GM08714 (cell line): ENCODE measurements around the gene XPO6.

ENCODE experiments used
- H3K4me3 ChIP-seq: fragments of 200-500 bp; sonication (Bioruptor generic); 2 replicates; pipeline ENCODE4 v1.5.1; 2014; ENCODE audit warnings: mild to moderate bottlenecking, low read length, inconsistent platforms
- ZNF274 ChIP-seq: IDR thresholded peaks from 2 replicates; pipeline ENCODE4 v1.6.1; 2012; ENCODE audit warnings: mild to moderate bottlenecking, low read depth, low read length

Gene XPO6

DNA sequence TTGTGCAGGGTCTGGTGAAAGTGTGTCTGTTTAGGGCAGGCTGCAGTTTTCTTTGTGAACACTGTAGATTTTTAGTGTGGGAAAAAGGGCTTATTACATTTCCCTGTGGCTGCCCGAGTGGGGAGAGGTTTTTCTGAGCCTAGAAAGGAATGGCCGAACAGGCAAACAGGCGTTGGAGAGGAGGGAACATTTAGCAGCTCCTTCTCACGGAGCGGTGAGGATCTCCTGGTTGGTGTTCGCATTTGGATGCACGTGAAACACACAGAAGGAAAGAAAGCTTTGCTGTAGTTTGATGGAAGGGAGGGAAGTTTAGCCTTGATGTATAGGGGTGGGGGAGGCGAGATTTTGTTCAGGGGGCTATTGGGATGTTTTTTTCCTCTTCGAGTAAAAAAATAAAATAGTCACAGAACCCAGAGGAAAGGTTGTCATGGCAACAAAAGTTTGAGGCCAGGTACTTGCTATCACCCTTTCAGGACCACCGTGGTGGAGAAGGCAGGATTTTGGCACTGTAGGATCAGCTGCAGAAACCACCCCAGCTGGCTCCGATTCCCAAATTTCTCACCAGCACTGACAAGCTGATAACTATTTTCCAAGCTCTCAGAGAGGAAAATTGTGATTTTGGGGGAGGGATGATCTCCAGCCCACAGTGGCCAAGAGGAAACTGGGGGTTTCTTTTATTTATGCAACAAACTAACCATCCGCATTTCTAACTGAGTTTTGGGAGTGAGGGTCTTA, 151.8 kb downstream of the XPO6 start:
- no peak for TF ChIP-seq ZNF274
- H3K4me3 ChIP-seq, result no peak overlapping the region

GRCh38 chr16:28058839-28059589, 152.8 kb downstream of the XPO6 start:
- TF ChIP-seq ZNF274, result no peak
- no peak overlapping the region for H3K4me3 ChIP-seq

GRCh38 chr16:28057949-28058348, 153.8 kb downstream of the XPO6 start:
- no peak overlapping the region for H3K4me3 ChIP-seq
- no peak for TF ChIP-seq ZNF274

- TF ChIP-seq ZNF274, result no peak
- H3K4me3 ChIP-seq, result no peak overlapping the region
Measured at GRCh38 chr16:28053461-28053860, 158.3 kb downstream of the XPO6 start.

- TF ChIP-seq ZNF274, result no peak
- no peak overlapping the region for H3K4me3 ChIP-seq
Measured at GRCh38 chr16:28052274-28053128, 159.3 kb downstream of the XPO6 start.

DNA sequence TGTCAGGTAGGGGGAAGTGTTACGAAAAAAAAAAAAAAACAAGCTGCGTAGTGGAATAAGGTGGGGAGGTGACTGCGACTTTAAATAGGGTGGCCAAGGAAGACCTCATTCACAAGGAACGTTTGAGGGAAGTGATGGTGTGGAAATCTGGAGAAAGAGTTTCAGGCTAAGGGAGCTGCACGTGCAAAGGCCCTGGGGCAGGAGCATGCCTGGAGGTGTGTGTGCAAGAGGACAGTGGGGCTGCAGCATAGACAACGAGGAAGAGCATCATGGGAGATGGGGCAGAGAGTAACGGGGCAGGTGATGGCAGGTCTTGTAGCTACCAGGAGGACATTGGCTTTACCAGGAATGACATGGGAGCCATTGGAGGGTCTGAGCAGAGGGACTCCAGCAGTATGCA, 160.3 kb downstream of the XPO6 start:
- H3K4me3 ChIP-seq, result no peak overlapping the region
- TF ChIP-seq ZNF274, result no peak
